NOMO-1 treated with dmso at 0.1 percent for 144 hours (cell line): ENCODE measurements around the gene MGA.
A peak's percentile ranks its signal among the peaks of the same experiment; 100 is the strongest.

Source experiments
- DNase-seq: peaks from one replicate; lab custom pipeline; 2025; ENCODE audit not compliant: unreplicated experiment; lab: John Stamatoyannopoulos, UW

Gene MGA

DNA sequence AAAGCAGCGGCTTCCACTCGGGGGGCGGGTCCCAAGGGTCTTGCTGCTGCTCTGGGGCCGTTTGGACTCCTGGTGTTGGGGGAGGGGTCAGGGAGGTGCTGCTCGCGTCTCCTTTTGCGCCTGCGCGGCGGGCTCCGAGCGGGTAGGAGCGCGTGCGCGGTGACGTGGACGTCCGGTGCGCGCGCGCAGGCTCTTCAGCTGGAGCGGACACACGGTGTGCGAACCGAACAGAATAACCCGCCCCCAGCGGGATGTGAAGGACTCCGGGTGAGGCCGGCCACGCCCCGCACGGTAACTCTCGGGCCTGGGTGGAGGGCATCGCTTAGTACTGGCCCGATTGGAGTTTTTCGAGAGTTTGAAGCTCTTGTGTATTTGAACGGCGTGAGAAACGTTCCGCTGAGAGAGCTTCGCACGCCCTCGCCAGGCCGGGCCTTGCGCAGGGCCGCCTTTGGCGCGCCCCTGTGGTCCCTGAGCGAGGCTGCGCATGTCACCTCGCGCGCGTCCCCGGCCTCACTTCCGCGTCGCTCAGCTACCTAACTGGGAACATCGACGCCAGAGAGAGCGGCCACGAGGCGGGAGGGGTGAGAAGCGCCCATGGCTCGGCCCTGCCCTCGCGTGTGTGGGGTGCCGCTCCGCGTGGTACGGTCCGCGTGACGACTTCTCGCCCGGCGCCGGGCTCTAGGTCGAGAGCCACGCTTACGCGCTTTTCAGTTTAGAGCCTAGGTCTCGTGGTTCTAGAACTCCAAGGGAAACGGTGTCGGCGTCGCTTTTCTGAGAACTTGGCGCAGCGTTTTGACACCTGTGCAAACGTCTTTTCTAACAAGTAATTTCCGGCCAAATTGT is at the start of gene MGA:
Gene MGA (plus strand): TSS at position 171 of the 843 bp plus-strand sequence.
- DNase-seq: peak; percentile 80

DNA sequence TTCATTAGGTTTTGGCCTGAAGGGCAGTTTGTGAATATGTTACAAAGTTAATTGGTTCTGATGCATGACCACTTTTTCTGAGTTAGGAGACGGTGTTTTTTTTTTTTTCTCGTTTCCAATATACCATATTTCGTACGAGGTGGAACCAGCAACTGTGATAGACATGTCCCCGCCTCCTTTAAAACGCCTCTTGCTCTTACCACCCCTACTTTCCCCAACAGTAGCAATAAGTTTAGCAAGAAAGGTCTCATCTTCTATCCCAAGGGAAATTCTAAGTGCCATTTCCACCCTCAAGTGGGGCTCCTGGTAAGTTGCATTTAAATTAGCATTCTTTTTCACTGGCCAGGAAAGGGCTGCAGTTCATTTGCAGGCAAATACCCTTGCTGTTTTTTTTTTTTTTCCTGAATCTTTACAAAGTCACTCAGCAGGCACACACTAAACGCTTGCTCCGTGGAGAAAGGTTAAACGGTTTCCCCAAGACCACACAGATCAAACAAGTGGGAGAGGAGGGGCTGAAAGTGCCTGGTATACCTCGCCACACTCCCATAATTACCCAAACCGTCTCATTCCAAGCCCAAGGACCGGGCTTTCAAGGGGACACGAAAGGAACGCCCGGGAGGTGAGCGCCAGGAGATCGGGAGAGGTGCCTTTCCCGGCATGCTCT is 39.5 kb upstream of the MGA start:
- no peak for DNase-seq

DNA sequence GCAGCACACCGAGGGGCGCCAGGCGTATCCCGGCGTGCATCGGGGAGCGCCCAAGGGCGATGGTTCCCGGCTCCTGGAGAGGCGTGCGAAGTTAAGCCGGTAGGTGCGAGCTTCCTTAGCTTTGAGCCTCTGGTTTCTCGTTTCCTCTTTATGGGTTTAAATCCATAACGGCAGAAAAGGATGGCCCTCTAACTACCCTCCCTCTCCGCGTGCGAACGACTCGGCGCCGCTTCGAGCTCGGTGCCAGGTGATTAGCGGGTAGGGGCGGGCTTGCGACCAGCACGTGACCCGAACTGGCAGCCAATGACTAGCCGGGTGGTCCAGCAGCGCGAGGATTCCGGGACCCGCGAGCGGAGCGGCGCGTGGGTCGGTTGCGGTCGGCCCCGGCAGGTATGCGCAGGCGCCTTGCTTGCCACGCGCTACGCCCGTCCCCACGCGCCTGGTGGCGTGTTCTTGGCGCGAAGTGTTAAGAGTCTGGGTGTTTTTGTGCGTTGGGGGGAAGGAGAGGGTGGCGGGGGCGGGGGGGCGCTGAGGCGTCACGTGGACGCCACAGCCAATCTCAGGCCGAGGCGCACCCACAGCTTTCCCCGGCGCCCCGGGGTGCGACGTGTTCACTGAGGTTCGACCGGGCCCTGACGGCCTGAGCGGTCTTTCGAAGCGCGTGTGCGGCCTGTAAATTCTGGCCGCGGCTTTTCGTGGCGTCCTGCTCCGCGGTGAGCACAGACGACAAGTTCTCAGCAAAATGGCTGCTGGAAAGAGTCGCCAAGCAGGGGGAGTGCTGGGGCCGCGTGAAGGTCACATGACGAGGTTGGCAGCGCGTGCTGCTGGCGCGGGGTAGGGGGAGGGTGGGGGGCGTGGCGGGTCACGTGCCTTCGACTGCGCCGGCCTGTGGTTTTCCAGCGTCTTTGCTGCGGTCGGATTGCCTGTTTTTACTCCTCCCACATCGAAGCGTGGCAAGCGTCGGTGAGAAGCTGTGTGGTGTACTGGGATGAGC is 38.7 kb upstream of the MGA start:
- peak; percentile 88 for DNase-seq

DNA sequence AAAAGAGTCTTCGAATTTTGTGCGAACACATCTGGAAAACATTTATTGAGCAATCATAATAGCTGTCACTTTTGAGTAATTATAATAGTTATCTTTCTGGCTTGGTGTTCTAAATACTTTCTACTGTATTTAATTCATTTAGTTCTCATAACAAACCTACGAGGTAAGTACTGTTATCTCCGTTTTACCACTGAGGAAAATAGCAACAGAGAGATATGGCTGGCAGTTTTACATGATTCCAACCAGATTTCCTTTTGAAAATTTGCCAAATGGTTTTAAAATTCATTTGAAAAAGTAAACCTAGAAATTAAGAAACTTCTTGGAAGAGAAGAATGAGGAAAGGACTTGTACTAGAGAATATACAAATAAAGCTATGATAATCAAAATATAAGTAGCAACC is 37.3 kb upstream of the MGA start:
- no peak for DNase-seq

DNA sequence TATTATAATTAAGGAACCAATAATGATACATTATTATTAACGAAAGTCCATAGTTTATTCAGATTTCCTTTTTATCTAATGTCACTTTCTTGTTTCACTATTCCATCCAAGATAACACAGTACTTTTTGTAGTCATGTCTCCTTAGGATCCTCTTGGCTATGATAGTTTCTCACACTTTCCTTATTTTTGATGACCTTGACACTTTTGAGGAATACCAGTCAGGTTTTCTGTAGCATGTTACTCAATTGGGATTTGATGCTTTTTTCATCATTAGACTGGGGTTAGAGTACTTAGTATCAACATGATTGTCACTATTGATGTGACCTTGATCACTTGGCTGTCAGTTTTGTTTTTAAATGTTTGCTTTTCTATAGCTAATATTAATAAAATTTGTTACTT is 33.0 kb upstream of the MGA start:
- no peak for DNase-seq

DNA sequence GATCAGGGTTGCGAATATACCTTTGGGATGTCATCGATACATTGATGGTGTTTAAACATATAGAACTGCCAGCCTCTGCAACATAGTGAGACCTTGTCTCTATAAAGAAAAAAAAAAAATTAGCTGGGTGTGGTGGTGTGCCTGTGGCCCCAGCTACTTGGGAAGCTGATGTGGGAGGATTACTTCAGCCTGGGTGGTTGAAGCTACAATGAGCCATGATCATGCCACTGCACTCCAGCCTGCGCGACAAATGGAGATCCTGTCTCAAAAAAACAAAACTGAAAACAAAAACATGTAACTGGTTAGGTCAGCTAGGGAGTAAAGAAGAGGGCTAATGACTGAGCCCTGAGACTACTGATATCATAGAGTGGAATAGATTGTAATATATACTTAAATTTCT is 30.7 kb upstream of the MGA start:
- no peak for DNase-seq

DNA sequence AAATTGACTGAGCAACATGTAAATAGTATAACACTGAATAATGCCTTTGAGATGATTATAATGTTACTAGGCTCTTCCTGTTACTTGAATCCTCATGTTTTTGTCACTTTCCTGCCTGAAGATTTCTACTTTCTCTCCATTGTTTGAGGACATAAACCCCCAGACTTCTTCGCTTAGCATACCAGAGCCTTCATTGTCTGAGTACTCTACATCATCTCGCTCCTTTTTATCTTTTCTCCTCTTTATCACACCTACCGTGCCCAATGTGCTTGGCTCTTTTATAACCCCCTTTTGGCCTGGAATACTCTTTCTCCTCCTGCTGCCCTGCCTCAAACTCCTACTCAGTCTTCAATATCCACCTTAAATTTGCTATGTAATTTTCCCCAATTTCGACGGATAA is 30.3 kb upstream of the MGA start:
- DNase-seq: no peak

DNA sequence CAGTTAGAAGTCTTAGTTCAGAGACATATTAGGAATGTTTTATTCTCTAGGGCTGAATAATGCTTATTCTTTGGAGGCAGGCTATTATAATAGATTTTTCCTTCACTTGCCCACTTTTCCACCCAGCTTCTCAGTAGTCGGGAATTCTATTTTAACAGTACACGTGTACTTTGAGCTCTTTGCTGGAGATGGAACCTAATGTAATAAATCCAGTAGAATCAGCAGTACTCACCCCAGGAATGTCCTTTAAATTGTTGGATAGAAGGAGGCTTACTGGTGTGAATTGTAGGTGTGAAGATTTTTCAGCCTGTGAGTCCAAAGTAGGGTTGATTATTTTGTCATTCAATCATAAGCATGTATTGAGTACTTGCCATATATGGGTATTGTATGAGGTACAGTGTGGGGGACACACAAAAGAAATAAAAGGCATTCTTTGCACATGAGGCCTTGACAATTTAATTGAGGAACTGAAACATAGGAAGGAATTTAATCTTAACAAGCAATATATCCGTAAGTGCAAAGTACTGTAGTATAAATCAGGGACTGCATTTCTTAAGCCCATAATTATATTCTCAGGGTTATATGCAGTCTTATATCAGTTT is 29.5 kb upstream of the MGA start:
- DNase-seq: peak; percentile 13

DNA sequence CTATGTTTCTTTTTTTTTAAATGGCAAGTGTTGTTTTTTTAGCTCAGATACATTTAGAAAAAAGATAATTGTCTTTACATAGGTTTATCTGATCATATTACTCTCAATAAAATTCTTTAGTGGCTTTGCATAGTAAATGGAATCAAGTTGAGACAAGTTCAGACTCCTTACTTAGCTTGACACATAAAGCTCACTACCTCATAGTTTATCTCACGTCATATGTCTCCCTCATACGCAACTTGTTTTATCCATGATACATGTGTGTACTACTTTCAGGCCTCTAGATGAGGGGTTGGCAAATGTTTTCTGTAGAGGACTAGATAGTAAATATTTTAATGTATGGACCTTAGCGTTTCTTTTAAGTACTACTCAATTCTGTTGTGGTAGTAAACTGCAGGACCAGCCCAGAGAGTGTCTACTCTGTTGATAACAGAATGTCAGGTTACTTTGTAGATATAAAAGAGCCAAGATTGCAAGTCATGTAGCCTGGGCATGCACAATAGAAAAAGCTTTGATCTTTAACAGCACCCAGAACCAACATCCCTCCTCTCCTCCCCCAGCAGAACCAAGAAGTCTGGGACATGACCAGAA is 28.2 kb upstream of the MGA start:
- DNase-seq: no peak

DNA sequence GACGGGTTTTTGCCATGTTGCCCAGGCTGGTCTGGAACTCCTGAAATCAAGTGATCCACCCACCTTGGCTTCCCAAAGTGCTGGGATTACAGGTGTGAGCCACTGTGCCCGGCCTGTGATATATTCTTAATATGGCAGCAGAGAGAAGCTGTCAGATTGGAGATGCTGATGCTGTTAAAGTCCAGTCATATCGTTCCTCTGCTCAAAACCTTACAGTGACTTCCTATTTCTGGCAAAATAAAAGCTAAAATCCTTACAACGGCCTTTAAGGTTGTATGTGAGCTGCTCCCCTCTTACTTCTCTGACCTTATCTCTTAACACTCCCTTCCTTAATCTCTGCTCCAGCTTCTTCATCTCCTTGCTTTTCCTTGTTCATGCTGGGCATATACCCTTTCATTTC is 26.6 kb upstream of the MGA start:
- no peak for DNase-seq

DNA sequence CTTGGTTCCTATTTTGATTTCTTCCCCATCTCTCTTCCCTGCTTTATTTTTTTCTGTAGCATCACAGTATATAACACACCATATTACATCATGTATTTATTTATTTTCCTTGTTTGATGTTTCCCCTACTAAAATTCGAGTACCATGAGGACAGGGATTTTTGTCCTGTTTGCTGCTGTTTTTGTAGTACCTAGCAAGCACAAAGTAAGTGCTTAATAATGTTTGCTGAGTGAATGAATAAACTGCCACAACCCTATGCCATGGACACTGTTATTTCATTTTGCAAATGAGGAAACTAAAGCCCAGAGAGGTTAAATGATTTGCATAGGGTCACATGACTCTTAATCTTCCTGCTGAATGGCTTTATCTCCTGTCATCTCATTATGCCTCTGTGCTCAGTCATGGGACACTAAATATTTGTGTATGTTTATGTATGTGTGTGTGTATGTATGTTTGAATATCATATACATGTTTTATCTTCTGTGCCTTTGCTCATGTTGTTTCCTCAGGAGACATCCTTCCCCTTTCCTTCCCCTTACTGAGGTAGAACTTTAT is 26.1 kb upstream of the MGA start:
- no peak for DNase-seq

DNA sequence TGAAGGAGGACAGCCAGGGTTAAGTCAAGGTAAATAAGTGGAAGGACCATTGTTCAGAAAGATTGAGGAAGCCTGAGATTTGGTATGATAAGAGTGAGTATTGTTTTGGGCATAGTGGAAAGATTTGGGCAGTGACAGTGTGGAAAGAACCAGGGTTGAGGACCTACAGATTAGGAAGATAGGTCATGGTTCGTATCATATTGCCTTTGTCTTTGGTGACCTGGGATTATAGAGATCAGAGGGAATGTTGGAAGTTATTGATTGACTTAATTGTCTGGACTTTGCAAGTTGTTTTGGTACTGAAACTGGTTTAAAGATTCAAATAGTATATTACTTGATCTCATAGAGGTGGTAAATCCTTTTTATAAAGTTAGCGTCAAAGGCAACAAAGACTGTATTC is 23.1 kb upstream of the MGA start:
- no peak for DNase-seq

DNA sequence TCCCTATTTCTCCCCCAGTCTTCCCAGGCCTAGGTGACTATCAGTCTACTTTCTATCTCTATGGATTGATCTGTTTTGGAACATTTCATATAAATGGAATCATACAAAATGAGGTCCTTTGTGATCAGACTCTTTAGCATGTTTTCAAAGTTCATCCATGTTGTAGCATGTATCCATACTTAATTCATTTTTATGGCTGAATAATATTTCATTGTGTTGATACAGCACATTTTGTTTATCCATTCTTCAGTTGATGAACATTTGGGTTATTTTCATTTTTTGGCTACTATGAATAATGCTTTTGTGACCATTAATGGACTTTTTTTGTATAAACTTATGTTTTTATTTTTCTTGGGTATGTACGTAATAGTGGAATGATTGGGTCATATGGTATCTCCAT is 19.2 kb upstream of the MGA start:
- no peak for DNase-seq

DNA sequence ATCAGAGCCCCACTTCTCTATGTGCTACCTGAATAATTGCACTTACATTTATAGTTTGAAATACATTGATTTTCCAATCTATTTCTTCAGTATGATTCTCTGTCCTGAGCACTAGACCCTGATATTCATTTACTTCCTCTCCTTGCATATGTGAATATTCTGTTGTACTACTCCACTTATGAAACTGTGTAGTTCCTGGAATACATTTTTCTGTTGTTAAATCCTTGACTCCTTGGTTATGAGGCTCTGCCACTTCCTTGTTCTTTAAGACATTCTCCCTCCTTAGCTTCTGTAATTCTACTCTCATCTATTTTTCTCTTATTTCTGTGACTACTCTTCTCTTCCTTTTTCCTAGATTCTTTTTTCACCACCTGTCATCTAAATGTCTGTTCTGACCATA is 12.9 kb upstream of the MGA start:
- DNase-seq: no peak

DNA sequence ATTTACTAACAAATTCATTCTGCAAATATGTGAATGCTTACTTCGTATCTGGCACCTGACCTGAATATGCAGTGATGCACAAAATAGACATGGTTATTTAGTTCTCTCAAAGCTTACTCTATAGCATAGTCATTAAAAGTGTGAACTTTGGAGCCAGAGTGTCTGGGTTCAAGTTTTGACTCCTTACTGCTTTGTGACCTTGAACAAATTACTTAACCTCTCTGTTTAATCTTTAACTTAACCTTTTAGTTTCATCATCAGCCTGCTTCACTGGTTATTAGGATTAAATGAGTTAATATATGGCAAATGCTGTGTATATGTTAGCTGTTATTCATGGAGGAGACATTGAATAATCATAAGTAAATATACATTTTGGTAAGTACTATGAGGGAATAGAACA is 12.1 kb upstream of the MGA start:
- DNase-seq: no peak

DNA sequence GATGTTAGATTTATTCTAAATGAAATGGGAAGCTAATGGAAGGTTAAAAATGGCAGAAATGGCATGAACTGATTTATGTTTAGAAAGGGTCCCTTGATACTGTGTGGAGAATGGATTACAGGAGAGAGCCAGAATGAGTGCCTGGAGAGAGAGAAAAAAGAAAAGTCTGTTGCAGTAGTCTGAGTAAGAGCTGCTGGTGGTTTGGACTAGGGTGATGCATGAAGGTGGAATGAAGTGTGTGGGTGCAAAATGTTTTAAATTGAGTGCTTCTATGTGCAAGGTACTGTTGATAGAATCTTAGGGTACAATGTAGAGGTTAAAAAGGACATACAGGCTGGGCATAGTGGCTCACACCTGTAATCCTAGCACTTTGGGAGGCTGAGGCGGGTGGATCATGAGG is 11.4 kb upstream of the MGA start:
- DNase-seq: no peak

DNA sequence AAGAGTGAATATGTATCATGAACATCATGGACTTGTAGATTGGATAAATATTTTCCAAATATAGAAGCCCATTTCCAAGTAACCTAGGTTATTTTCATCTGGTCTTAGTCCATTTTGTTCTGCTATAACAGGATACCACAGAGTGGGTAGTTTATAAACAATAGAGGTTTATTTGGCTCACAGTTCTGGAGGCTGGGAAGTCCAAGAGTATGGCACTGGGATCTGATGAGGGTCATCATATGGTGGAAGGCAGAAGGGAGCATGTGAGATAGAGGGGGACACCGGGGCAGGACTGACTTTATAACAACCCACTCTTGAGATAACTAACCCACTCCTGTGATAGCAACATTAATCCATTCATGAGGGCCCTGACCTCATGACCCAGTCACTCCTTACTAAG is 9.4 kb upstream of the MGA start:
- no peak for DNase-seq

DNA sequence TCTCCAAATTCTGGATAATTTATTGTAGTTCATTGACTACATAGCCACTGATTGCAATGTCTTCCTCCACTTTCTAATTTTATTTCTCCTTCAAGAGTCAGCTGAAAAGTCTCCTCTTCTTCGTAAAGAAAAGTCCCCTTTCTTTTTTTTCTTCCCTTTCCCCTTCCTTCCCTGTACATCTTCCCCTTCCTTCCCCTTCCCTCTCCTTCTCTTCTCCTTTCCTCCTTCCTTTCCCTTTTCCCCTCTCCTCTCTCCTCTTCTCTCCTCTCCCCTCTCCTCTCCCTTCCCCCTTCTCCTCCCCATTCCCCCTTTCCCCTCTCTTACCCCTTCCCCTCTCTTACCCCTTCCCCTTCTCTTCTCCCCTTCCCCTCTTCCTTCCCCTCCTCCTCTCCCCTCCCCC is 8.8 kb upstream of the MGA start:
- DNase-seq: no peak

DNA sequence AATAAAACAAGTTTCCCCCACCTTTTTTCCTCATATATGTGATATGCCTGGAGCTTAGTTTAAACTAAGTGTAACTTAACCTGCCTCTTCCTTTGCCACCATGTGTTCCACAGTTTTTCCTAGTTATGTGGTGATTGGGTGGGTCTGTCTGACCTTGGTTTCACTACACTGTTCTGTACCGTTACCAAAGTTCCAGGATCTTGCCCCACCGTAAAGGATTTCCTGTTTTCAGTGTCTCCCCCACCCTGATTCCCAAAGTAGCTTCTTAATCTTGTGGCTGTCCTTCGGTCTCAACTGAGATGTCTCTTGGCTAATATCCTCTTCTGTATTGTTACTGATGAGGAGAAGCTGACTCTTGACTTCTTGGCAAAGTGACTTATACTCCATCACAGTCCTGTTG is 6.4 kb upstream of the MGA start:
- DNase-seq: no peak

DNA sequence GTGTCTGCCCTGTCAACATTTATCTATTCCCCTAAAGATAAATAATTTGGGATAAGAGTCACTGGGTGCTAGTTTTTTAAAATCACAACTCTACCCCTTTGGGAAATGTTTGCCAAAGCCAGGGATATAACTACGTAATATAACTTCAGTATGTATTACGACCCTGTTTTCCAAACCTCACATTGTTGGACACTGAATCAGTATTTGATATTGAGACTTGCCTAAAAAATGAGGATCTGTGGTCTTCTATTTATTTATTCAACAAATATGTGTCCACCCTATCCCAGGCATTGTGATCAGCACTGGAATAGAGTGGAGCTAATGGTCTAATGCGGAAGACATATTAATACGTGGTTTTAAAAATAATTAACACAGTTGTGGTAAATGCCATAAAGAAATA is 4.5 kb upstream of the MGA start:
- no peak for DNase-seq
